GM19324 (cell line): ENCODE data around the gene IKZF4.
"Not testable (repeated sequence)": the region's sequence is repeated elsewhere in the genome, so short reads cannot be mapped to it uniquely, and the experiment has no call there.

Experiments
- ATAC-seq: cut with Tn5 transposase; IDR thresholded peaks from one replicate; pipeline ENCODE4 v1.9.1; 2021; ENCODE audit warnings: mild to moderate bottlenecking, moderate library complexity; ENCODE audit not compliant: unreplicated experiment, low FRiP score

Gene IKZF4

GRCh38 chr12:56020423-56021184 lies at the start of gene IKZF4:
IKZF4 (plus strand) TSS chr12:56021043; CDS start chr12:56021494, 451 bp downstream.
- ATAC-seq = no peak

DNA sequence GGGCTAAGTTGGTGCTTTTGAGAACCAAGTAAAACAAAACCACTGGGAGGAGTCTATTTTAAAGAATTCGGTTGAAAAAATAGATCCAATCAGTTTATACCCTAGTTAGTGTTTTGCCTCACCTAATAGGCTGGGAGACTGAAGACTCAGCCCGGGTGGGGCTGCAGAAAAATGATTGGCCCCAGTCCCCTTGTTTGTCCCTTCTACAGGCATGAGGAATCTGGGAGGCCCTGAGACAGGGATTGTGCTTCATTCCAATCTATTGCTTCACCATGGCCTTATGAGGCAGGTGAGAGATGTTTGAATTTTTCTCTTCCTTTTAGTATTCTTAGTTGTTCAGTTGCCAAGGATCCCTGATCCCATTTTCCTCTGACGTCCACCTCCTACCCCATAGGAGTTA lies 48.8 kb upstream of the IKZF4 start:
- no peak for ATAC-seq

DNA sequence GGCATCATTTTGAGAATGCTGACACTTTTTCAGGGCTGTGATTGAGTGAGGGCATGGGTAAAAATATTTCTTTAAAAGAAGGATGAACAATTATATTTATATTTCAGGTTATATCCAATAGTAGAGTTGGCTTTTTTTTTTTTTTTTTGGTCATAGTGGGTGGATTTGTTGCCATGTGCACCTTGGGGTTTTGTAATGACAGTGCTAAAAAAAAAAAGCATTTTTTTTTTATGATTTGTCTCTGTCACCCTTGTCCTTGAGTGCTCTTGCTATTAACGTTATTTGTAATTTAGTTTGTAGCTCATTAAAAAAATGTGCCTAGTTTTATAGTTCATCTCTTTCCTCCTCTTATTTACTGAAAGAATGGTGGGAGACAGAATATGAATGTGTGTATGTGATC lies 48.4 kb upstream of the IKZF4 start:
- no peak for ATAC-seq

- no peak for ATAC-seq
These were observed 47.8 kb upstream of the IKZF4 start for GRCh38 chr12:55972911-55973598.

DNA sequence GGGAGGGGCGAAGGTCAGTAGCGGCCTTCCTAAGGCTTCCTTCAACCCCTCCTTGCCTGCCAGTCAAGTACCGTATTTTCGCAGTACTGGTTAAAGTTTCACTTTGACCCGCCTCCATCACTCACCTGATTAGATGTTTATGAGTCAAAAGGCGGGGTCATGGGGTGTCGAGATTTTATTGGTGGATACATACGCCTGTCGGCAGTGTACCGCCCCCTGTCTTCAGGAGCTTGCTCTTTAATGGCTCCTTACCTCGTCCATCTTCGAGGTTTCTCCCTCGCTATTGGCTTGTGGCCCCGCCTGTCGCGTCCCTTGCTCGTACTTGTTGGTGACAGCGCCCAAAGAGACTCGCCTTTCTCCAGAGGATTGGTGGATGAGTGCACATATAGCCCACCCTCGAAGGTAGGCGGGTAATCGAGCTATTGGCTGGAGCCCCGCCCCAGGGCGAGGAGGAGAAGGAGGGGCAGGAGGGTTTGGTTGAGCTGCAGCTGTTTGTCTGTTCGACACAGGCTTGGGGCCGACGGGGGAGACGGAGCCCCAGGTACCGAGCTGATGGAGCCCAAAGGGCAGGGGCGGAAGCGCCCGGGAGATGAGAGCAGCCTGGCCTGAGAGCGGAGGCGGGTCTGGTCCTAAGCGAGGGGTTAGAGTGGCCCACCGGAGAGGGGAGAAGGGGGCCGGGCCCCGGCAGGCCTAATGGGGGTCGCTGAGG lies 47.1 kb upstream of the IKZF4 start, which contains the start of gene RAB5B:
RAB5B (plus strand) TSS at position 480 of the 709 bp plus-strand sequence. CDS start 12,883 bp downstream, outside the sequence.
- ATAC-seq = peak; percentile 93

GRCh38 chr12:55974308-55974730 lies 46.5 kb upstream of the IKZF4 start:
- peak; percentile 15 for ATAC-seq

GRCh38 chr12:55978393-55978792 lies 42.5 kb upstream of the IKZF4 start:
- ATAC-seq = no peak

GRCh38 chr12:55979069-55979468 lies 41.8 kb upstream of the IKZF4 start:
- ATAC-seq = no peak

DNA sequence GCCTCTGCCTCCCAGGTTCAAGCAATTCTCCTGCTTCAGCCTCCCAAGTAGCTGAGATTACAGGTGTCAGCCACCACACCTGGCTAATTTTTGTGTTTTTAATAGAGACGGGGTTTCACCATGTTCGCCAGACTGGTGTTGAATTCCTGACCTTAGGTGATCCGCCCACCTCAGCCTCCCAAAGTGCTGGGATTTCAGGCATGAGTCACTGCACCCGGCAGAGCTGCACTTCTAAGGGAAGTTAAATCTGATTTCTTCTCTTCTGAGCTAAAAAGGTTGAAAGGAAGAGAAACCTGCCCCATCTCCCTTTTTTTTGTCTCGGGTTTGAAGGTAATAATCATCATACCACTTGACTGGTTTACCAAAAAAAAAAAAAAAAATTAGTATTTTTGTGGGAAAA lies 39.0 kb upstream of the IKZF4 start:
- ATAC-seq = not testable (repeated sequence)

DNA sequence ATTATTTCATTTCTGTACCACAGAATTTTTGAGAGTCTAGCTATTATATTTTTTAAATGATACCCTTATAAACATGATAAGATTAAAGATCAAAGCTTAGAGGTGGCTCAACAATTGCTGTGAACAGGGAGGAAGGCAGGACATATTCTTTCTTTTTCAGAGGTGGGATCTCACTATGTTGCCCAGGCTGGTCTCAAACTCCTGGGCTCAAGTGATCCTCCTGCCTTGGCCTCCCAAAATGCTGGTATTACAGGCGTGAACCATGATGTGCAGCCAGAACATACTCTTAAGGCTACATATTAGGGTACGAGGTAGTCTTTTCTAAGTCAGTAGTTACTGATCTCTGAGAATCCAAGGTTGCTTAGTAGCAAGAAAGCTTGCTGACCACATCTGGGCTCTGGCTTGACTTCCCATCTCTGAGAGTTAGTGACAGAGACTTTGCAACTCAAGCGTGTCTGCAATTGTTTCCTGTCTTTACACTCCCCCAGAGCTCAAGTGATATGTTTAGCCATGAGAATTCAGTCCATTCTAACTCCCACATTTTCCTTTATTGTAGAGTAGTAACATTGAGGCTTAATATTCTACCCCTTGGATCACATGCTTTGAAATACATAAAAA lies 38.4 kb upstream of the IKZF4 start:
- no peak for ATAC-seq

DNA sequence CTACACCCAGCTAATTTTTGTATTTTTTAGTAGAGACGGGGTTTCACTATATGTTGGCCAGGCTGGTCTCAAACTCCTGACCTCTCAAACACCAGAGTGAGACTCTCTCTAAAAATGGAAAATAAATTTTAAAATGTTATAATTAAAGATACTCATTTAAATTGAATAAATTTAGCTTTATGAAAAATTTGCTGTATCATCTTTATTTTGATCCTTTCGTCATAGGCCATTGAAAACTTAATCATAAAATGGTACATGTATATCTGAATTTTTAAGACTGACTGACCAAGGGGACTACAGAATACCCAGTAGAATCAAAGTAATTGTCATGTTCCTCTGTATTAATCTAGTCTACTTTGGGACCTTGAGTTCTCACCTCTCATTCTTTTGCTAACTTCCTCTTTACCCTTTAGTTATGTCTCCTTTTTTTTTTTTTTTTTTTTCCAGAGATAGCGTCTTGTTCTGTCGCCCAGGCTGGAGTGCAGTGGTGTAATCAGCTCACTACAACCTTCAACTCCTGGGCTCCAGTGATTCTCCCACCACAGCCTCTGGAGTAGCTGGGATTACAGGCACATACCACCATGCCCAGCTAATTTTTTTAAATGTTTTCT lies 37.5 kb upstream of the IKZF4 start:
- ATAC-seq = no peak

DNA sequence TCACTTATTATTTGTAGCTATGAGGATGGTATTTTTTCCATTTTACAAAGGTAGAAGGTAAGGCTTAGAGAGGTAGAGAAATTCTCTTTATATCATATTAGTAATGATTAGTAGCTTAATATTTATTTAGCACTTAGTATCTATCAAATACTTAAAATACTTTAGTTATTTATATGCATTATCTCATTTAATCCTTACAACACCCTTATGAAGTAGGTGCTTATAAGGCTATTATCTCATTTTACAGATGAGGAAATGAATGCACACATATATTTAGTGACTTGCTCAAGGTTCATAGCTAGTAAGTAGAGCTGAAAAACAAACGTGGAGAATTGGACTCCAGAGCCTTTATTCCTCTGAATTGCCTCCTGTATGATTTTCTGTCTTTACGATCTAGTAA lies 36.0 kb upstream of the IKZF4 start:
- no peak for ATAC-seq

- ATAC-seq = no peak
These were observed 35.5 kb upstream of the IKZF4 start for GRCh38 chr12:55985341-55985740.

DNA sequence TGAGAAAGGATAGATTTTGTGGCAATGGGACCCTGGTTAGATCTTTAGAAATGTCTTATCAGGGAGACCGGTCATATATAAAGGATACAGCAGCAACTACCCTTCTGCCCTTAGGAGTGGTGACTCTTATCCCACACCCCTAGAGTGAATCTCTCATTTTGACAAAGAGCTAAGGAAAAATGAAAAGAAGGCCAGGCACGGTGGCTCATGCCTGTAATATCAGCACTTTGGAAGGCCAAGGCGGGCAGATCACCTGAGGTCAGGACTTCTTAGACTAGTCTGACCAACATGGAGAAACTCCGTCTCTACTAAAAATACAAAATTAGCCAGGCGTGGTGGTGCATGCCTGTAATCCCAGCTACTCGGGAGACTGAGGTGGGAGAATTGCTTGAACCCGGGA lies 34.9 kb upstream of the IKZF4 start:
- not testable (repeated sequence) for ATAC-seq

DNA sequence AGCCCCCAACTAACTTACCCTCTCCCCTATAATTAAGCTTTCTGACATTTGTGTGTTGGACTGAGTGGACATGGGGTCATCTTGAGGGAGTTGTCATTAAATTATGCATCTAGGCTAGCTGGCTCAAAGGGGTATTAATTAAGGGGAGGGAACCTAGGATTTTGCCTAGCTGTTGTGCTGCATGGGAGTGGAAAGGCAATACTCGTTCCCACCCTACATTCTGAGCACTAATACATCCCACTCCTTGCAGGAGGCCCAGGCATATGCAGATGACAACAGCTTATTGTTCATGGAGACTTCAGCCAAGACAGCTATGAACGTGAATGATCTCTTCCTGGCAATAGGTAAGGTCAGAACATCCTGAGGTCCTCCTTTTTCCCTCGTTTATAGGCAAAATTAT lies 29.7 kb upstream of the IKZF4 start:
- ATAC-seq = no peak

DNA sequence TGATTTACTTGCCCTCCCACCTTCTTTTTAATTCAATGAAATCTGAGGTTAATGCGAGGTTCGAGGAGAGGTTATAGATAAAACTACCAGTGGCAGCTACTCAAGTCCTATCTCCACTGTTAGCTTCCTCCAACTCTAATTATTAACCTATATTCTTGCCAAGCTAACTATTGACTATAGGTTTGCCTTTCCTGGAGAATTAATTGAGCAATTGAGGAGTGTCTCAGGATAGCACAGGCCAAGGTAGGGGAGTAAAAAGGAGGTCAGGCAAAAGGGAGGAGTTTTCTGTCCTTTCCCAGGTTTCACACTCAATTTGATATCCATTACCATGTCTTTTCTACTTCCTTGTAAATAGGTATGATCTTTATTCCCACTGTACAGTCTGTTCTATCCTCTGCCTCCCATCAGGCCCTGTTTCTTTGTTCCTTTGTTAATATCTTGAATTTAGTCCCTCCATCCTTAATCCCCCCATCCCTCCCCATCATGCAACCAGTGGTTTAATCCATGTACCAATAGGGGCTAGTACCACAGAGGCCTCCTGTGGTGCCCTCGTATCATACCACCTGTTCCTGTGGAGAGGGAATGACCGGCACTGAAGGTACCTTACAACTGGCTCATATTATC lies 27.5 kb upstream of the IKZF4 start:
- ATAC-seq = no peak

DNA sequence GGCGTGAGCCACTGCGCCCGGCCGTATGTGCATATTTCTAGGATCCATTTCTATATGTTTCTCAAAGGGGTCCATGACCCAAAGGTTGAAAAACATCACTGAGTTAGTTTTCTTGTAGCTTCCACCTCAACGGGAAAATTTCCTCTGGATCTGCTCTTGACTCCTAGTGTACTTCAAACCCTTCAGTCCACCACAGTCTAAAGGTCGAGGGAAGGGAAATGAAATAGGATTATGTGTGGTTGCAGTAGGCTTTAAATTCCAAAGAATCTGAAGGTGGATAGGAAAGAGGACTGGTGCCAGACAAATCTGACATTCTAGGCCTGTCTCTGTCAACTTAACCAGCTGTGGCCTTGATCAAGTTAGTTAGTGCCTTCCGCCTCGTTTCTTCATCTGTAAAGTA lies 25.5 kb upstream of the IKZF4 start:
- no peak for ATAC-seq

DNA sequence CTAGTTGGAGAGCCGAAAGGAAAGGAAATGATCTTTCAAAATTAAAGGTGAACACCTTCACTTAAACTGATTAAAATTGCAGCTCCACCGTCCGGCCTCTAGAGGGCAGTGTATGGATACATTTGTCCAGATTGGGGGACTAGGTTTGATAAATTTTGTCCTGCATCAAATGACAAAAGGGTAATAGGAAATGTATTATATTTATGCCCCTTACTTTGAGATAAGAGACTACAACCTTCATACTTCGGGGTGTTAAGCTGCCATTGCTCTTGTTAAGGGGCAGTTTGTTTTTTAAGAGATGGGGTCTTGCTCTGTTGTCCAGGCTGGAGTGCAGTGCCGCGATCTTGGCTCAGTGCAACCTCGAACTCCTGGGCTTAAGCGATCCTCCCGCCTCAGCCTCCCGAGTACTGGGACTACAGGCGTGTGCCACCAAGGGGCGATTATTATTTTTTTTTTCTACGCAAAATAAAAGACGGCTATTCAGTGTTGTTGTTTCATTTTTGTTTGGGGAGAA lies 24.6 kb upstream of the IKZF4 start:
- ATAC-seq = no peak

GRCh38 chr12:55996715-55997534 lies 23.9 kb upstream of the IKZF4 start, which contains the start of gene SUOX:
SUOX (plus strand) TSS chr12:55997276; CDS start chr12:56002222, 4,946 bp downstream.
- ATAC-seq = peak; percentile 98
